ENCODE results near the gene AKAP7.

GRCh38 chr6:131172222-131172621 lies 37.0 kb downstream of the AKAP7 start:
- TF ChIP-seq EZH2 (IDR thresholded peaks at IDR 0.05; ENCODE audit: borderline replicate concordance, insufficient read depth, low read length, poor library complexity, severe bottlenecking), result no peak
- TF ChIP-seq, protein P1, sequence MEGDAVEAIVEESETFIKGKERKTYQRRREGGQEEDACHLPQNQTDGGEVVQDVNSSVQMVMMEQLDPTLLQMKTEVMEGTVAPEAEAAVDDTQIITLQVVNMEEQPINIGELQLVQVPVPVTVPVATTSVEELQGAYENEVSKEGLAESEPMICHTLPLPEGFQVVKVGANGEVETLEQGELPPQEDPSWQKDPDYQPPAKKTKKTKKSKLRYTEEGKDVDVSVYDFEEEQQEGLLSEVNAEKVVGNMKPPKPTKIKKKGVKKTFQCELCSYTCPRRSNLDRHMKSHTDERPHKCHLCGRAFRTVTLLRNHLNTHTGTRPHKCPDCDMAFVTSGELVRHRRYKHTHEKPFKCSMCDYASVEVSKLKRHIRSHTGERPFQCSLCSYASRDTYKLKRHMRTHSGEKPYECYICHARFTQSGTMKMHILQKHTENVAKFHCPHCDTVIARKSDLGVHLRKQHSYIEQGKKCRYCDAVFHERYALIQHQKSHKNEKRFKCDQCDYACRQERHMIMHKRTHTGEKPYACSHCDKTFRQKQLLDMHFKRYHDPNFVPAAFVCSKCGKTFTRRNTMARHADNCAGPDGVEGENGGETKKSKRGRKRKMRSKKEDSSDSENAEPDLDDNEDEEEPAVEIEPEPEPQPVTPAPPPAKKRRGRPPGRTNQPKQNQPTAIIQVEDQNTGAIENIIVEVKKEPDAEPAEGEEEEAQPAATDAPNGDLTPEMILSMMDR (IDR thresholded peaks at IDR 0.05; ENCODE audit: poor library complexity, severe bottlenecking), result no peak
- TF ChIP-seq REST (IDR thresholded peaks at IDR 0.05; ENCODE audit: borderline replicate concordance), result no peak
- TF ChIP-seq RAD21 (conservative IDR thresholded peaks at IDR 0.05), result no peak
- no peak for TF ChIP-seq POLR2AphosphoS5 (IDR thresholded peaks at IDR 0.05)
- no peak for TF ChIP-seq MXI1 (conservative IDR thresholded peaks at IDR 0.05; ENCODE audit: poor library complexity, severe bottlenecking)
- TF ChIP-seq SMC3 (conservative IDR thresholded peaks at IDR 0.05; ENCODE audit: poor library complexity), result no peak
- TF ChIP-seq TAF1 (IDR thresholded peaks at IDR 0.05; ENCODE audit: low read depth), result no peak
- TF ChIP-seq EP300 (conservative IDR thresholded peaks at IDR 0.05; ENCODE audit: poor library complexity, severe bottlenecking), result no peak

Data from neural cell (in vitro differentiated cells).